Left lobe of liver (tissue), 2 donors: ENCODE measurements around the gene FAN1. TPM values are rescaled to one million over a fixed set of nuclear protein-coding genes. Genes with fewer than 3 reads are reported as not detected.

Source experiments
- ATAC-seq: fragments of 200-7000 bp; cut with Tn5 transposase; one replicate; pipeline ENCODE4 v1.9.1; 2020; ENCODE audit warnings: mild to moderate bottlenecking, moderate library complexity
- DNase-seq: peaks from one replicate; pipeline ENCODE4 v3.0.0-alpha.2; 2020; ENCODE audit warnings: low spot score
- total RNA-seq: library from RNA; stranded (reverse); gene quantifications from one replicate; pipeline ENCODE4 v1.2.1, GENCODE V29; 2021
- donor health status: DM: no; HTN: no; CAD: no; lungs with moderate emphysema.
- donor health status: DM: no; HTN: yes; CAD: no.

FAN1 gene
- total RNA-seq, 1 donor from 2014 or later: 14.2 TPM

GRCh38 chr15:30954674-30955073 is 51.0 kb downstream of the FAN1 start:
- no peak for ATAC-seq
- DNase-seq: no peak

- DNase-seq (no peak), ATAC-seq (peak; percentile 35)
Measured at GRCh38 chr15:30956216-30957124, 52.8 kb downstream of the FAN1 start.

- no peak for DNase-seq
- ATAC-seq: no peak
Measured at GRCh38 chr15:30958219-30958618, 54.5 kb downstream of the FAN1 start.

- DNase-seq (no peak), ATAC-seq (peak; percentile 40)
Measured at GRCh38 chr15:30962079-30962478, 58.4 kb downstream of the FAN1 start.

- DNase-seq: no peak
- no peak for ATAC-seq
Measured at GRCh38 chr15:30962659-30963058, 58.9 kb downstream of the FAN1 start.

- no peak for ATAC-seq
- DNase-seq: no peak
Measured at GRCh38 chr15:30963681-30964080, 60.0 kb downstream of the FAN1 start.

- DNase-seq: no peak
Measured at GRCh38 chr15:30969724-30970123, 66.0 kb downstream of the FAN1 start.

GRCh38 chr15:30973379-30973778 is 69.7 kb downstream of the FAN1 start:
- no peak for ATAC-seq
- no peak for DNase-seq

More at GRCh38 chr15:30969724-30970123, 66.0 kb downstream of the FAN1 start:
- ATAC-seq: no peak

- ATAC-seq (no peak), DNase-seq (no peak)
Measured at GRCh38 chr15:30974112-30974511, 70.4 kb downstream of the FAN1 start.

GRCh38 chr15:30978328-30978727 is 74.6 kb downstream of the FAN1 start:
- no peak for DNase-seq
- ATAC-seq: no peak

GRCh38 chr15:30979457-30979856 is 75.7 kb downstream of the FAN1 start:
- no peak for DNase-seq
- ATAC-seq: peak; percentile 18

- ATAC-seq: no peak
Measured at GRCh38 chr15:30984118-30984517, 80.4 kb downstream of the FAN1 start.

GRCh38 chr15:30984542-30984941 is 80.8 kb downstream of the FAN1 start:
- DNase-seq: no peak
- no peak for ATAC-seq

More at GRCh38 chr15:30984118-30984517, 80.4 kb downstream of the FAN1 start:
- DNase-seq: no peak

- DNase-seq (no peak), ATAC-seq (peak; percentile 30)
Measured at GRCh38 chr15:30985081-30985531, 81.4 kb downstream of the FAN1 start.

GRCh38 chr15:30990036-30990435 is 86.3 kb downstream of the FAN1 start:
- DNase-seq (no peak), ATAC-seq (no peak)

- ATAC-seq (peak; percentile 14), DNase-seq (no peak)
Measured at GRCh38 chr15:30990446-30991254, 86.9 kb downstream of the FAN1 start.

- DNase-seq: peak; percentile 88
- peak; percentile 91 for ATAC-seq
Measured at GRCh38 chr15:30991255-30992235, 87.8 kb downstream of the FAN1 start, which contains the start of gene MTMR10. MTMR10 (minus strand) TSS chr15:30991628; CDS start chr15:30991506, 122 bp downstream.

GRCh38 chr15:30992249-30992864 is 88.6 kb downstream of the FAN1 start:
- ATAC-seq (no peak), DNase-seq (no peak)
